Measurements from ENCODE around the gene BAG5.

The BAG5 gene

DNA sequence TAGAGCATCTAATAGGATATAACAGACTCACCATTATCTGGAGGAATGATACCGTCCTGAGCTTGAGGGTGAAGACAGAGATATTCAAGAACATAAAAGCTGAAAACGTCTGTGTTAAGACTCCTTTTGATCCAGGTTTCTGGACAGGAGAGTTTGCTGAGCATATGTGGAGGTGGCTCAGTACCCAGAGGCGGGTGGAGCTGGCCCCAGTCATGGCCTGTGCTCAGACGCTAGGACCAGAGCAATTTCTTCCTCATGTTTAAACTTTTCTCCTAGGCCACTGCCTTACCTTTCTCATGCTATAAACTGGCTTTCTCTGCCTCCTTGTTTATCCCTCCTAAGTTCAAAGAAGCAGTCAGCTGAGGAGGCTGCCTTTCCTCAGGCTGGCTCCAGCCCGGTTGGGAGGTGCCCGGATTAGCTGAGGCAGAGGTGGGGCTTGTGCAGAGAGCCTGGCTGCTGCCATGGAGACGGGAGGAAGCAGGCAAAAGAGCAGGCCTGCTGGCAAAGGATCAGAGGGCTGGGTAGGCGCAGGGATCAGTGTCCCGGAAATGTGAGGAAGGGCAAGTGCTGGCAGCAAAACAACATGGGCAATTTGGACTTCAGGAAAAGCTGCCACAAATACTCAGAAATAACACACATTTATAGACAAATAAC lies 14.0 kb upstream of the BAG5 start:
- no peak for TF ChIP-seq GATA3 (IDR thresholded peaks at IDR 0.05; ENCODE audit: low read depth, low read length)
- TF ChIP-seq GATA2 (IDR thresholded peaks at IDR 0.05; ENCODE audit: low read depth, low read length): no peak

DNA sequence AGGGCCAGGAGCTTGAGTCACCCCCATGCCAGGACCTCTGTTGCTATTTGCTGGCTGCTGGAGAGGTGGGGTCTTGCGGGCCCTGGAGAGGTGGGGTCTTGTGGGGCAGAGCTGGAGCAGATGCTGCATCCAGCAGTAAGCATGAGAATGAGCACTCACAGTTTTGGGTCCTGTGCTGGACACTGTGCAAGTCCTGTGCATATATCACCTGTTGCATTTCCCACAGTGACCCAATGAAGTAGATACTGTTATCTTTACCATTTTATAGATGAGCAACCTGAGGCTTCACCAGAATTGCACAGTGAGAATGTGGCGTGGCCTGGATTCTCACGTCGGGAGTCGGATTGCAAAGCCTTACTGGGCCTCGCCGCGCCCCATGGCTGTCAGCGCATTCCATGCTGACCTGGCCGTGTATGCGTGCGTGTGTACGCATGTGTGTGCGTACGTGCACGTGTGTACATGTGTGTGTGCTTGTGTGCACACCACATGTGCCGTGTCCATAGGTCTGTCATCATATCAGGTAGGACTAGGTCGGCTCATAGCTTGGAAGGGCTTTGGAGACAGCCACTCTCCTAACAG lies 12.3 kb upstream of the BAG5 start:
- TF ChIP-seq GATA3 (IDR thresholded peaks at IDR 0.05; ENCODE audit: low read depth, low read length) (no peak), GATA2 (IDR thresholded peaks at IDR 0.05; ENCODE audit: low read depth, low read length) (no peak)

DNA sequence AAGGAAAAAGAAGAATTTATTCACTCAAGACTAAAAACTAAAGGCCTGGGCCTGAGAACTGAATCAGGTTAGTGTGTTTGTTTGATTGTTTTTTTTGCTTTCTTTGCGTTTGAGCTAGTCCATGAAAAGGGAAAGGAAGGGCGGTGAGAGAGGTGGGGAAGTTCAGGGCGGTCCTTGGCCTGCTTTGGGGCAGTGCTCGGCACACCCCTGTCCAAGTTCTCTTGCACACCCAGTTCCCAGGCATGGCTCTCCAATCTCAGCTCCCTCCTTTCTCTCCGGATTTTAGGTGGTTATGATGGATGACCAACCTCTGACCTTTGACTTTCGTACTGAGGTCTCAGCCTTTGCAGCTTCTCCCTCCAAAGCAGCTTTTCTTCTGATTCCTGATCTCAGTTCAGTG lies 11.6 kb upstream of the BAG5 start:
- no peak for TF ChIP-seq GATA3 (IDR thresholded peaks at IDR 0.05; ENCODE audit: low read depth, low read length)
- TF ChIP-seq GATA2 (IDR thresholded peaks at IDR 0.05; ENCODE audit: low read depth, low read length): no peak

DNA sequence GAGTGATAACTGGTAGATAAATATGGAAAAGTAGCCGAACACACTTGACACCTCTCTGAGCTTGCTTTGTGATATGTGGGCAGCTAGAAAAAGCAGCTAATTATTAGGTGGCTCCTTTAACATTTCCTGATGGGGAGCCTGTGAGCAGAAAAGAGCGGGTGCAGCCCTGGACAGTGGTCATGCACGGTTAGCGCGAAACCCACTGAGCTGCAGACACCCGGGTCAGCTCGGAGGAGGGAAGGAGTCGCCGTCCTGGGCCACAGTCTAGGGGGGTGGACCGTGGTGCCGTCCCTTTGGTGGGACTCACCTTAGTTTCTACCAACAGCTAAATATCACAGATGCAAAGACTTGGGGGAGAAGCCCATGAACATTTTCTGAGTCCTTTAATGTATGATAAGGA lies 7.0 kb upstream of the BAG5 start:
- no peak for TF ChIP-seq GATA3 (IDR thresholded peaks at IDR 0.05; ENCODE audit: low read depth, low read length)
- TF ChIP-seq GATA2 (IDR thresholded peaks at IDR 0.05; ENCODE audit: low read depth, low read length): no peak

DNA sequence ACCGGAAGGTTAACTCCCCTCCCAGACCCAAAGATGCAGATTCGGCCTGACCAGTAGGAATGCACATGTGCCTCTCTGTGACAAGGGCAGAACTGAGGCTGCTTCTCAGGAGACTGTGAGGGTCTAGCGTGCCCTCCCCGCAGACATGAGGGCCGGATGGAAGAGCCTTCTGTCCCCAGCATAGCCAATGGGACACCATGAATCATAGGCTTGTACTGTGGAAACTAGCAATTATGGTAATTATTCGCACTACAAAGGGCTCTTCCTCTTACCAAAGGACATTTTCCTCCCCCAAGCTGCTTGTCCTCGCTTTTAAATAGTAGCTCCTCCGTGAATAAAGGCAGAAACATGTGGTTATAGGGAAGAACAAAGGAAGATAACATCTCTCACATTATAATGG lies 6.5 kb upstream of the BAG5 start:
- TF ChIP-seq GATA3 (IDR thresholded peaks at IDR 0.05; ENCODE audit: low read depth, low read length) (no peak), GATA2 (IDR thresholded peaks at IDR 0.05; ENCODE audit: low read depth, low read length) (no peak)

DNA sequence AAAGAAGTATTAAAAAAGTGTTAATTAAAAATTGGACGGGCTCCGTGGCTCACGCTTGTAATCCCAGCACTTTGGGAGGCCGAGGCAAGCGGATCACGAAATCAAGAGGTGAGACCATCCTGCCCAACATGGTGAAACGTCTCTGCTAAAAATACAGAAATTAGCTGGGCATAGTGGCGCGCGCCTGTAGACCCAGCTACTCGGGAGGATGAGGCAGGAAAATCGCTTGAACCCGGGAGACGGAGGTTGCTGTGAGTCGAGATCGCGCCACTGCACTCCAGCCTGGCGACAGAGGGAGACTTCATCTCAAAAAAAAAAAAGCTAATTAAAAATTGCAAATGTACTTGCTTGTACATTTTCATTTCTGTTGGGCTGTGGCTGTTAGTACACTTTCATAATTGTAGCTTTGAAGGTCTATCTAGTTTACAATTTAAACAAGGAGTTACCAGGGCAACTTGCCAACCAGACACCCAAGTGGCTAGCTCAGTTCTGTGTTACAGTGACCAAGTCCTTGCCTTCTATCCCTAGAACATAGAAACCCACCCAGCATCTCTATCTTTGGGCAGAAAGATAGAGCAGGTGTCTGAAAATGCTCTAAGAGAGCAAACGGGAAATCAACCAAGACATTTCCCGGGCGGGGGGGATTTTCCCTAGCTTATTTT lies 1.5 kb upstream of the BAG5 start:
- TF ChIP-seq GATA2 (IDR thresholded peaks at IDR 0.05; ENCODE audit: low read depth, low read length) (no peak), GATA3 (IDR thresholded peaks at IDR 0.05; ENCODE audit: low read depth, low read length) (no peak)

DNA sequence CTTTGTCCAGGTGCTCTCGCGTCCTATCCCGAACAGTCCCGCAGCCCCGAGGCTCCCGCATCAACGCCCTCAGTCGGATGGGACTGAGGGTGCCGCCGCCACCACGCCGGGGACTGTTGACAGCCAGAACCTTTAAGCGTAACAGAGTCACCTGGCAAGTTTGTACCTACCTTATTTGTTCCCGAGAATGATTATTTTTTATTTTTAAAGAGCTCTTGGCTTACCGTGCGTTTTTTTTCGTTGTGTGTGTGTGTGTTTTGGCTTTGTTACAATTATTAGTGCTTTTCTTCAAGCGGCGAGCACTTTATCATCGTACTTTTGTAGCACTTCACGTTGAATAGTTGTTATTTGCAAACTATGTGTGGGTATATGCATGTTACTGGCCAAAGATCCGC lies 766 bp upstream of the BAG5 start:
- TF ChIP-seq GATA2 (IDR thresholded peaks at IDR 0.05; ENCODE audit: low read depth, low read length): no peak
- no peak for TF ChIP-seq GATA3 (IDR thresholded peaks at IDR 0.05; ENCODE audit: low read depth, low read length)

DNA sequence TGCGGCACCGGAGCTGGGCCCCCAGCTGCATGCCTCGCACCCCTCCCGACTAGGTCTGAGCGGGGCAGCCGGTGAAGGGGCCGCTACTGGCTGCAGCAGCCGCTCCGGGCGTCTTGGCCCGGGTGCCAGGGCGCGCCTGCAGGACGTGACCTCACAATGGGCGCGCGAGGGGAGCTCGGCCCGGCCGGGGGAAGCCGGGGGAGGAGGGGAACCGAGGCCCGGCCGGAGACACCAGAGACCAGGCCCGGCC lies 353 bp downstream of the BAG5 start:
- TF ChIP-seq GATA2 (IDR thresholded peaks at IDR 0.05; ENCODE audit: low read depth, low read length): no peak
- no peak for TF ChIP-seq GATA3 (IDR thresholded peaks at IDR 0.05; ENCODE audit: low read depth, low read length)

DNA sequence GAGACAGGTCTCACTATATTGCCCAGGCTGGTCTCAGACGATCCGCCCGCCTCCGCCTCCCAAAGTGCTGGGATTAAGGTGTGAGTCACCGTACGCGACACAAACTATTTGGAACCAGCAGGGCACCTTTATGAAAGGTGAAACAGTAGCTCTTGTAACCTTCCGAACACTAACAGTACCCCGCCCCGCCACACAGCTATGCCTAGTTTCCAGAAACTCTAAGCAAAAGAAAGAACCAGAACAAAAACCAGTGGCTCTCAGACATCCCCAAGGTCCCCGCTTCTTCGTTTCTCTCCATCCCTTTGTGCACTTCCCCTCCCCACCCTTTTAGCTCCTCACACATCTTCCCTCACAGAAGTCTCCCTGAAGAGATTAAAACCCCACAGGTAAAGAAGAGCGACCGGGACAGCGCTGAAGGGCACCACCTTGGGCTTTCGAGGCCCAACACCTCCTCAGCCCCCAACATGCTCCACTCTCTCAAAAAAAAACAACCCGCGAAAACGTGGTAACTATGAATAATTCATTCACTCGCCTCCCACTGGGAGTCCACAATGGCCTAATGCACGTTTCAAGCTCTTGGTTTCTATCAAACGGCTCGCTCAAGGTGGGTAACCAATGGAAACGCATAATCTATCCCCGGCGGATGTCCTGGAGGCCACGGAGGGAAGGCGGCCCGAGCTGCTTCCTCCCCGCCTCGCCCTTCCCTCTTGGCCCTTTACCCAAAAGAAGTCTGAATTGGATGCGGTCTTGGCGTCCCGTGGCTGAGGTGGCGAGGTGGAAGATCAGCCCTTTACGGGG lies 877 bp downstream of the BAG5 start:
- no peak for TF ChIP-seq GATA3 (IDR thresholded peaks at IDR 0.05; ENCODE audit: low read depth, low read length)
- TF ChIP-seq GATA2 (IDR thresholded peaks at IDR 0.05; ENCODE audit: low read depth, low read length): no peak

DNA sequence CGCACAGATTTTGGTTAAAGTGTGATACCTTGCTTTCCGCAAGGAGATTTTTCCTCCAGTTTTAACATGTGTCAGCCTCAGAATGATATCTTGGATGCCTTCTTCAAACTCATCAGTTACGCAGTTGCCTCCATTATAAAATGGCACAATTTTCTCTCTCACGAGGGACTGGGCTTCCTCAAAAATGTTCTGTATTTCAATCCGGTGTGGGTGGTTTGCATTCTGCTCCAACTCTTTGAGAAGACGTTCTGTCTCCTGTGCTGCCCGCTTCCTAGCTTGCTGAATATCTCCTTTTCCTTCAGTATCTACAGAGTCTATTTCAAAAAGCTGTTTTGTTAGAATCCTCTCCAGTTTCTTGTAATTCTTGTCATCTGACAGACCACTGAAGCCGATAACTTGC lies 1.8 kb downstream of the BAG5 start:
- TF ChIP-seq GATA3 (IDR thresholded peaks at IDR 0.05; ENCODE audit: low read depth, low read length): no peak
- no peak for TF ChIP-seq GATA2 (IDR thresholded peaks at IDR 0.05; ENCODE audit: low read depth, low read length)

DNA sequence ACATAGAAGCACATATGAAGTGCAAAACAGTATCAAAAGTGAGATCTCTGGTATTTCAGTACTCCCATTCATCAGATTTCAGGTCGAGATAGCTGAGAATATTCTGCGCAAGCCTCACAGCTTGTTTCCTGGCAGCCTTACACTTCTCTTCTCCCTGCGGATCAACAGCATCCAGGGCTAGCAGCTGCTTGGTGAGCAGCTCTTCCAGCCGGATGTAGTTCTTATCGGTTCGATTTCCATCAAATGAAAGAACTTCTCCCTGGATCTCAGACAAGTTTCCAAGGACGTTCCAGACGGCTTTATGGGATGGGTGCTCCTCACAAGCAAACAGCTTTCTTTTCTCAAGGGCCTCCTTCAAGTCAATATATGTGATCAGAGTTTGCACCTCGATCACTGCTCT lies 2.7 kb downstream of the BAG5 start:
- TF ChIP-seq GATA2 (IDR thresholded peaks at IDR 0.05; ENCODE audit: low read depth, low read length) (no peak), GATA3 (IDR thresholded peaks at IDR 0.05; ENCODE audit: low read depth, low read length) (no peak)

DNA sequence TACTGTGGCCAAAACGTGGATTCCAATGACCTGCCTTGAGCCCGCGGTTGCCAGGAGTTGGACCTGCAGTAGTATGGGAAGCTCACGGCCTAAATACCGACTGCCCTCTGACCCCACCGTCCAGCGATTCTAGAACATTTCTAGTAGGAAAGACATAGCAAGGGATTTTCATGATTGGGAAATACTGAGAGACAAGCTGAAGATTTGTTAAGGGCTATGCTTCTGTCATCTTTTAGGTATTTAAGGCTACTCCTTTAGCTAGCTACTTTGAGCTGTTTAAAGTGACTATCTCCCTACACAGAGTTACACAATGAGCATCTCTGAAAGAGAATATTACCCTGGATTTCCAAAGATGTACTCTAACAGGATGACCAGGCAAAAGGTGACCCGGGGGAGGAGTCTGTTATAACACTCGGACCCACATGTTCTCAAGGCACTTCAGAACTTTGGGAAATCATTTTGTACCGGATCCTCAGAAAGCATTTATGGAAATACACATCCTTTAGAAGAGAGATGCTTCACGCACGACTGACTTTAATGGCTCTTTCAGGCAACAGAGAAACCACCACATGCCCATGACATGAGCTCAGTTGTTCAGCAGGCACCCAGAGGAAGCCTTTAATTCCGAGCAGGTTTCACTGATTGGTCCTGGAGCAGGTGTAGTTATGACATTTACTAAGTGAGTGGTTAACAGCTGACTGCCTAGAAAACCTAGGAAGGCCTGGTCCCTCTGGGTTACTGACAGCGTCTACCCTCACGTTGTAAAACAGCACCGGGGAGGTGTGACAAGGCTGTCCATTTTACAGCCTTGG lies 4.2 kb downstream of the BAG5 start:
- TF ChIP-seq GATA3 (IDR thresholded peaks at IDR 0.05; ENCODE audit: low read depth, low read length) (no peak), GATA2 (IDR thresholded peaks at IDR 0.05; ENCODE audit: low read depth, low read length) (no peak)

DNA sequence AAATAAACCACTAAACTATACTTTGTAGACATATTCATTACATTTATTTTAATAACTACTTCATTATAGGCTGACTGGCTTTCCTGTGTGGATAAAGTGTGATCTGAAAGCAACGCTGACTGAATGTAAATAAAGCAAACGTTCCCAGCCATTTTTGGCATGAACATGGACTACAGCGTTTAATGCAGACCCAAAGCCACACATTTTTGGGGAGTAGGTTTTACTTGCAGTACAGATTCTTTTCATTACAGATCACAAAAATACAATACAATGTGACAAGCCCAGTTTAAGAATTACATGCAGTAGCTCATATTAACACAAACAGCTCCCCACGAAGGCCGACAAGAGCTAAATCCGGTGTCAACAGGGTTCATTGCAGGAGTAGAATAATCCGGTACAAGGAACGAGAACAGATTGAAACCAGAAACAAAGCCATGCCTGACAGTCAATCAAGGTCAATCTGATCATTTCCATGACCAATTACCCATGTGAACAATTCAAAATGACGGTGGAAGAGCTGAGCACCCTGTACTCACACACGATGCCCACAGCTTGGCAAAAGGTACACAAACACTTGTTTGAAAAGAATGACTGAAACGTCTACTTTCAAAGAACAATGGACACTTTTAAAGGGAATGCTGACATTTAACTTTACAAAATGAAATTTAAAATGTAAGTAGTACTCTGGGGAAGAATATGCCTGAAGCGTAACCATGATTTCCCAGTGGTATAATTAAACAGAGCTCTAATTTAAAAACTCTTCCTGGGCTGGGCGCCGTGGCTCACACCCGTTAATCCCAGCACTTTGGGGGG lies 5.3 kb downstream of the BAG5 start:
- TF ChIP-seq GATA3 (IDR thresholded peaks at IDR 0.05; ENCODE audit: low read depth, low read length): no peak
- no peak for TF ChIP-seq GATA2 (IDR thresholded peaks at IDR 0.05; ENCODE audit: low read depth, low read length)

All from SH-SY5Y (cell line).